Endothelial cell of umbilical vein (primary cell): ENCODE measurements around the gene ETV6. TPM values are rescaled to one million over a fixed set of nuclear protein-coding genes. Genes with fewer than 3 reads are reported as not detected.

ENCODE experiments used
- BruUV-seq: library from RNA; stranded (reverse); fragments of 400-500 nt; replicated peaks from 2 replicates; lab custom pipeline; 2021; lab: Mats Ljungman, UMichigan
- CTCF ChIA-PET: fragments of 300-600, 350-600 bp; sonication (Branson Sonifier 250); formaldehyde crosslinking; loops from one replicate; lab custom pipeline; 2021; ENCODE audit warnings: antibody characterized with exemption, inconsistent platforms; lab: Charles Lee
- POLR2A ChIA-PET: fragments of 300-600, 350-600 bp; sonication (Branson Sonifier 250); formaldehyde crosslinking; loops from one replicate; lab custom pipeline; 2021; ENCODE audit warnings: antibody characterized with exemption, inconsistent platforms; lab: Charles Lee
- DNase-seq: peaks from one replicate; pipeline ENCODE4 v3.0.0-alpha.2; 2011; ENCODE audit warnings: low read depth, low spot score
- FAIRE-seq: peaks from 2 replicates; lab custom pipeline; 2011; peaks lifted over from hg19 to GRCh38; lab: Jason Lieb, UNC
- H2AFZ ChIP-seq: 2 replicates; pipeline ENCODE4 v1.6.0; 2012; ENCODE audit warnings: low read depth, low read length, control low read depth, inconsistent platforms
- H3K27ac ChIP-seq: 2 replicates; pipeline ENCODE4 v1.5.1; 2011; ENCODE audit warnings: low read depth, mild to moderate bottlenecking, control low read depth, low read length, moderate library complexity; ENCODE audit not compliant: insufficient read depth
- H3K27me3 ChIP-seq, 2 experiments: 2 replicates each; pipeline versions ENCODE4 v1.6.0 to v1.6.1; 2011; ENCODE audit warnings: low read length in 2 of 2, mixed read lengths in 1 of 2; ENCODE audit not compliant: control insufficient read depth in 2 of 2, insufficient read depth in 2 of 2
- H3K36me3 ChIP-seq, 2 experiments: 2 replicates in 1 of 2; 3 replicates in 1 of 2; pipeline ENCODE4 v1.5.1; 2011; ENCODE audit warnings: low read length in 2 of 2, mild to moderate bottlenecking in 1 of 2, moderate library complexity in 1 of 2; ENCODE audit not compliant: control insufficient read depth in 2 of 2, insufficient read depth in 2 of 2; ENCODE audit errors: extremely low read depth in 1 of 2
- H3K4me1 ChIP-seq: 3 replicates; pipeline ENCODE4 v1.5.1; 2011; ENCODE audit warnings: mild to moderate bottlenecking, low read length; ENCODE audit not compliant: control insufficient read depth, insufficient read depth; ENCODE audit errors: extremely low read depth
- H3K4me2 ChIP-seq: 2 replicates; pipeline ENCODE4 v1.6.1; 2011; ENCODE audit warnings: low read length, control low read depth, mixed read lengths; ENCODE audit not compliant: insufficient read depth
- H3K4me3 ChIP-seq, 3 experiments: fragments of 200-600 bp in 1 of 3; sonication (generic), shearing (Covaris generic) in 1 of 3; replicated peaks in 1 of 3; 2 replicates each; pipeline ENCODE4 v1.5.1; 2011 to 2016; ENCODE audit warnings: control low read depth in 3 of 3, low read length in 3 of 3, mild to moderate bottlenecking in 2 of 3, inconsistent platforms in 1 of 3, low read depth in 1 of 3, moderate library complexity in 1 of 3; ENCODE audit not compliant: insufficient read depth in 1 of 3
- H3K79me2 ChIP-seq: 2 replicates; pipeline ENCODE4 v1.6.0; 2012; ENCODE audit warnings: low read length, inconsistent platforms; ENCODE audit not compliant: control insufficient read depth, insufficient read depth
- H3K9ac ChIP-seq: replicated peaks from 2 replicates; pipeline ENCODE3; 2011; ENCODE audit warnings: low read length, control low read depth; ENCODE audit not compliant: insufficient read depth; ENCODE audit errors: extremely low read depth
- H3K9me1 ChIP-seq: replicated peaks from 3 replicates; pipeline ENCODE4 v1.6.0; 2011; ENCODE audit warnings: mild to moderate bottlenecking, low read length; ENCODE audit not compliant: control insufficient read depth, insufficient read depth; ENCODE audit errors: extremely low read depth
- H3K9me3 ChIP-seq: replicated peaks from 2 replicates; pipeline ENCODE4 v1.5.1; 2012; ENCODE audit warnings: low read length, inconsistent platforms; ENCODE audit not compliant: control insufficient read depth, insufficient read depth
- H4K20me1 ChIP-seq: replicated peaks from 2 replicates; pipeline ENCODE3; 2011; ENCODE audit warnings: mild to moderate bottlenecking, low read length; ENCODE audit not compliant: control insufficient read depth, insufficient read depth; ENCODE audit errors: extremely low read depth
- EZH2 ChIP-seq: IDR thresholded peaks from 2 replicates; pipeline ENCODE4 v1.6.1; 2012; ENCODE audit warnings: borderline replicate concordance, low read depth, mild to moderate bottlenecking, moderate library complexity, low read length, inconsistent platforms; ENCODE audit not compliant: severe bottlenecking
- FOS ChIP-seq: IDR thresholded peaks from 2 replicates; pipeline ENCODE4 v1.6.1; 2011; ENCODE audit warnings: mild to moderate bottlenecking, low read length, moderate library complexity, borderline replicate concordance; ENCODE audit not compliant: insufficient read depth
- JUN ChIP-seq: IDR thresholded peaks from 2 replicates; pipeline ENCODE4 v1.6.1; 2011; ENCODE audit warnings: borderline replicate concordance, low read depth; ENCODE audit not compliant: insufficient read length, insufficient read depth
- MYC ChIP-seq: IDR thresholded peaks from one replicate; pipeline ENCODE4 v1.6.1; 2011; ENCODE audit warnings: mild to moderate bottlenecking, low read depth, low read length
- POLR2AphosphoS5 ChIP-seq: IDR thresholded peaks from 2 replicates; pipeline ENCODE4 v1.6.1; 2012; ENCODE audit warnings: low read depth, mild to moderate bottlenecking, control low read depth, low read length, moderate library complexity; ENCODE audit not compliant: insufficient read depth
- dilution Hi-C: fragments of 300-500 bp; cut with MboI; formaldehyde crosslinking; loops from one replicate; pipeline ENCODE4 v1.15.0; 2019; ENCODE audit warnings: low sequenced_read_pairs; ENCODE audit not compliant: extremely low pct_ligation_motif_present
- intact Hi-C: fragments of 100-400 bp; cut with micrococcal nuclease; formaldehyde crosslinking; loops from one replicate; pipeline ENCODE4 v1.10.0; 2022
- polyA plus RNA-seq, 4 experiments: library from polyadenylated mRNA; depleted of rRNA in 3 of 4; stranded (reverse) in 3 of 4; unstranded in 1 of 4; fragments of >200 nt; gene quantifications; 2 replicates each; pipeline versions ENCODE4 v1.2.1 to v1.2.3, GENCODE V29; 2011 to 2012; ENCODE audit warnings: missing spikeins in 1 of 4
- total RNA-seq: library from RNA; stranded (reverse); gene quantifications from 2 replicates; pipeline ENCODE4 v1.2.3, GENCODE V29; 2021
- TF ChIP-seq, protein P1 (sequence below), 2 donors: IDR thresholded peaks; 1 replicate in 1 of 2; 2 replicates in 1 of 2; pipeline ENCODE4 v1.5.1; 2011; ENCODE audit warnings: low read length in 2 of 2, mild to moderate bottlenecking in 2 of 2, moderate library complexity in 2 of 2, control low read depth in 1 of 2, inconsistent platforms in 1 of 2, low read depth in 1 of 2; ENCODE audit not compliant: insufficient read depth in 1 of 2; ENCODE audit errors: extremely low read depth in 1 of 2

ETV6 gene
- total and polyA plus RNA-seq, 2 donors (not counting 3 experiments of a cell fraction or from before 2014, with no cell fraction given), result 15.9 to 57.1 TPM

DNA sequence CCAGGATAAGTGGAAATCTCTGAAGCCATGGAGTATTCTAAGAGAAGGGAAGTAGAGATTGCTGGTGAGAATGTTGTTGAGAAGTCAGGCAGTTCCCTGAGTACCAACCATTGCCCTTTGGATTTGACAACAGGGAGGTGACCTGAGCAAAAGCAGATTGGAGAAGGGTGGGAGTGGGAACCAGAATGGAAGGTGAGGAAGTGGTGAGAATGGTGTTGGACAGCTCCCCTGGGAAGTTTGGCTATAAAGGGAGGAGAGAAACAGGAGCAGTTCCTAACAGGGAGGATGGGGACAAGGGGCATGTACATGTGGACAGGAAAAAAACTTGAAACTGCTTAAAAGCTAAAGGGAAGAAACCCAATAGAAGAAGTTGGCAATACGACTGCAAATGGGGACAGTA, 198.1 kb downstream of the ETV6 start:
- Histone ChIP-seq H3K9me3 (no peaks in the 10 kb centered on the region), H4K20me1 (no peaks in the 10 kb centered on the region), H3K27me3 (no peaks in the 10 kb centered on the region), H3K36me3 (peaks cover 9 to 15% of the 10 kb centered on the region in 2 experiments), H3K9ac (no peak overlapping the region), H3K27ac (no peak overlapping the region), H3K9me1 (no peaks in the 10 kb centered on the region), H3K79me2 (no peaks in the 10 kb centered on the region), H2AFZ (no peak overlapping the region), H3K4me1 (no peaks in the 10 kb centered on the region), H3K4me2 (no peak overlapping the region), H3K4me3 (no peak overlapping the region)
- TF ChIP-seq EZH2 (no peak), JUN (no peak), FOS (no peak), MYC (no peak)
- DNase-seq (no peak), FAIRE-seq (no peak)
- CTCF ChIA-PET, result no interaction called here
- no TSS peak for BruUV-seq
- POLR2A ChIA-PET, result no interaction called here
- intact Hi-C loops, result no loop called here
- dilution Hi-C loops, result no loop called here

DNA sequence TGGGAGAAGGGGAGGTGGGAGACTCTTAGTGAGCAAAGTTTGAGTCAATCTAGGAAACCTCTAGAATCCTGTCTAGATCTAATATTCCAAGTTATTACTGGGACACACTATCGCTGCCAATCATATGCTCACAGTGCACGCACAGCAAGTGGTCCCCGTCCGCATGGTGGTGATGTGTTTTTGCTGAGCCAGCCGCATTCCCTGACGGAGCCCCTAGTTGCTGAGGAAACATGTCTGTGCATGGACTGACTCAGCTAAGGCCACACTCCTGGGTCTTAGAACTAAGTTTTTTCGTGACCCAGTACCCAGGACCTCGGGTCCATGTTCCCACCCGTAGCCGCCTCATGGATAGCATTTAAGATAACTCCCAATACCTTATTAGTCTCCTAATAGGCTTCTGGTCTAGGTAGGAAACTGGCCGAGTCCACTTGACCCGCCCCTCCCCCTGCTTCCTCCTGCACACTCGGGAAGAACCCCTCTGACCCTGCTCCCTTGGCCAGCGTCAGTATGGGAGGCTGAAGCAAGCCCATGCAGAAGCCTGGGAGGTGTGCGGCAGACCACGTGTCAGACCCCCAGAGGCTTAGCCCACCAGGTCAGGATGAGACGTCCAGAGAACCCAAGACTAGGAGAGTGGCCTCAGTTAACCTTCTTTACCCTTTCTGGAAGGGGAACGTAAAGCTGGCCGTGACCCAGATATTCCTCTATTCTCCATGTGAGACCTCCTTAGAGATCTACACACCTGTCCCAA, 200.5 kb downstream of the ETV6 start:
- Histone ChIP-seq H3K4me2 (no peak overlapping the region), H3K4me3 (no peak overlapping the region), H3K36me3 (peaks cover 6 to 12% of the 10 kb centered on the region in 2 experiments), H3K9me1 (no peaks in the 10 kb centered on the region), H3K9ac (no peak overlapping the region), H3K9me3 (no peaks in the 10 kb centered on the region), H3K27me3 (no peaks in the 10 kb centered on the region), H3K4me1 (no peaks in the 10 kb centered on the region), H3K79me2 (no peaks in the 10 kb centered on the region), H2AFZ (no peak overlapping the region), H3K27ac (no peak overlapping the region), H4K20me1 (no peaks in the 10 kb centered on the region)
- no TSS peak for BruUV-seq
- intact Hi-C loops (no loop called here), dilution Hi-C loops (no loop called here)
- ChIA-PET POLR2A (interaction anchor here (0.6 kb wide), 1 partner anchor 15 kb away, joined by 3 read pairs; no protein-coding TSS in a partner anchor), CTCF (no interaction called here)
- TF ChIP-seq JUN (no peak), POLR2AphosphoS5 (no peak), MYC (no peak), EZH2 (no peak), FOS (no peak)
- TF ChIP-seq, protein P1, sequence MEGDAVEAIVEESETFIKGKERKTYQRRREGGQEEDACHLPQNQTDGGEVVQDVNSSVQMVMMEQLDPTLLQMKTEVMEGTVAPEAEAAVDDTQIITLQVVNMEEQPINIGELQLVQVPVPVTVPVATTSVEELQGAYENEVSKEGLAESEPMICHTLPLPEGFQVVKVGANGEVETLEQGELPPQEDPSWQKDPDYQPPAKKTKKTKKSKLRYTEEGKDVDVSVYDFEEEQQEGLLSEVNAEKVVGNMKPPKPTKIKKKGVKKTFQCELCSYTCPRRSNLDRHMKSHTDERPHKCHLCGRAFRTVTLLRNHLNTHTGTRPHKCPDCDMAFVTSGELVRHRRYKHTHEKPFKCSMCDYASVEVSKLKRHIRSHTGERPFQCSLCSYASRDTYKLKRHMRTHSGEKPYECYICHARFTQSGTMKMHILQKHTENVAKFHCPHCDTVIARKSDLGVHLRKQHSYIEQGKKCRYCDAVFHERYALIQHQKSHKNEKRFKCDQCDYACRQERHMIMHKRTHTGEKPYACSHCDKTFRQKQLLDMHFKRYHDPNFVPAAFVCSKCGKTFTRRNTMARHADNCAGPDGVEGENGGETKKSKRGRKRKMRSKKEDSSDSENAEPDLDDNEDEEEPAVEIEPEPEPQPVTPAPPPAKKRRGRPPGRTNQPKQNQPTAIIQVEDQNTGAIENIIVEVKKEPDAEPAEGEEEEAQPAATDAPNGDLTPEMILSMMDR (IDR thresholded peaks at IDR 0.05; ENCODE audit: extremely low read depth in 1 of 2, insufficient read depth in 1 of 2, low read depth in 1 of 2, low read length in 2 of 2), result no peak
- FAIRE-seq (no peak), DNase-seq (no peak)
